ENCODE results near the gene KIF16B. TPM values are rescaled to one million over a fixed set of nuclear protein-coding genes. Genes with fewer than 3 reads are reported as not detected.
A peak's percentile ranks its signal among the peaks of the same experiment; 100 is the strongest.

Gene KIF16B
- total RNA-seq, 1 experiment from 2014 or later, result 12.7 TPM

DNA sequence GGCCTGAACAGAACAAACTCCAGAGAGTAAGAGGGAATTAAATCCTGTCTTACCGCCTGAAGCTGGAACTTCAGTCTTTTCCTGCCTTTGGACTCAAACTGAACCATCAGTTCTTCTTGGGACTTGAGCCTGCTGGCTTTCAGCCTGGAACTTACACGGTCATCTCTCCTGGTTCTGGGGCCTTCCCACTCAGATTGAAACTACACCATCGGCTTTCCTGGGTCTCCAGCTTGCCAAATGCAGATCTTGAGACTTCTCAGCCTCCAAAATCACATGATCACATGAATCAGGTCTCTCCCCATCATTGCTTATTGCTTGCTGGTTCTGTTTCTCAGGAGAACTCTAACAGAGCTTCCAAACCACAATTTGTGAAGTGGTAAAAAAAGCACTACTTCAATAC is 276.3 kb downstream of the KIF16B start:
- no peaks in the 10 kb centered on the region for H3K27me3 ChIP-seq (ENCODE audit: low read length)
- no peak overlapping the region for H3K9ac ChIP-seq (ENCODE audit: low read length)
- BruUV-seq (replicated peaks), result no TSS peak
- H3K79me2 ChIP-seq (ENCODE audit: low read length), result no peaks in the 10 kb centered on the region
- TF ChIP-seq, protein P1, sequence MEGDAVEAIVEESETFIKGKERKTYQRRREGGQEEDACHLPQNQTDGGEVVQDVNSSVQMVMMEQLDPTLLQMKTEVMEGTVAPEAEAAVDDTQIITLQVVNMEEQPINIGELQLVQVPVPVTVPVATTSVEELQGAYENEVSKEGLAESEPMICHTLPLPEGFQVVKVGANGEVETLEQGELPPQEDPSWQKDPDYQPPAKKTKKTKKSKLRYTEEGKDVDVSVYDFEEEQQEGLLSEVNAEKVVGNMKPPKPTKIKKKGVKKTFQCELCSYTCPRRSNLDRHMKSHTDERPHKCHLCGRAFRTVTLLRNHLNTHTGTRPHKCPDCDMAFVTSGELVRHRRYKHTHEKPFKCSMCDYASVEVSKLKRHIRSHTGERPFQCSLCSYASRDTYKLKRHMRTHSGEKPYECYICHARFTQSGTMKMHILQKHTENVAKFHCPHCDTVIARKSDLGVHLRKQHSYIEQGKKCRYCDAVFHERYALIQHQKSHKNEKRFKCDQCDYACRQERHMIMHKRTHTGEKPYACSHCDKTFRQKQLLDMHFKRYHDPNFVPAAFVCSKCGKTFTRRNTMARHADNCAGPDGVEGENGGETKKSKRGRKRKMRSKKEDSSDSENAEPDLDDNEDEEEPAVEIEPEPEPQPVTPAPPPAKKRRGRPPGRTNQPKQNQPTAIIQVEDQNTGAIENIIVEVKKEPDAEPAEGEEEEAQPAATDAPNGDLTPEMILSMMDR (conservative IDR thresholded peaks at IDR 0.05; ENCODE audit: low read depth, low read length), result no peak
- TF ChIP-seq EZH2 (IDR thresholded peaks at IDR 0.05; ENCODE audit: low read length, unreplicated experiment) (no peak), EZH2phosphoT487 (IDR thresholded peaks at IDR 0.05; ENCODE audit: borderline replicate concordance, low read length) (no peak)
- peaks cover 37% of the 10 kb centered on the region for H3K4me1 ChIP-seq (ENCODE audit: insufficient read depth, low read length)
- CTCF ChIA-PET, result no interaction called here
- POLR2A ChIA-PET (ENCODE audit: unreplicated experiment), result no interaction called here
- H3K9me3 ChIP-seq (ENCODE audit: low read length), result no peaks in the 10 kb centered on the region
- no peak for ATAC-seq
- H3F3A ChIP-seq (ENCODE audit: low read length, unreplicated experiment), result no peaks in the 10 kb centered on the region
- H3K4me2 ChIP-seq (ENCODE audit: low read length), result no peak overlapping the region
- no peaks in the 10 kb centered on the region for H4K20me1 ChIP-seq (ENCODE audit: low read length)
- intact Hi-C loops (cut with micrococcal nuclease), result no loop called here
- H3K36me3 ChIP-seq (ENCODE audit: low read depth, low read length), result no peaks in the 10 kb centered on the region
- no peak overlapping the region for H2AFZ ChIP-seq (ENCODE audit: low read length)
- H3K4me3 ChIP-seq (ENCODE audit: low read length), result no peak overlapping the region
- no peaks in the 10 kb centered on the region for H3K9me2 ChIP-seq (replicated peaks; ENCODE audit: low read length)
- no peak for DNase-seq
- no peak overlapping the region for H3K27ac ChIP-seq (ENCODE audit: low read length)

- H4K20me1 ChIP-seq (ENCODE audit: low read length), result no peaks in the 10 kb centered on the region
- no peak overlapping the region for H3K9ac ChIP-seq (ENCODE audit: low read length)
- no peaks in the 10 kb centered on the region for H3F3A ChIP-seq (ENCODE audit: low read length, unreplicated experiment)
- H3K4me2 ChIP-seq (ENCODE audit: low read length), result no peak overlapping the region
- H3K9me2 ChIP-seq (replicated peaks; ENCODE audit: low read length), result no peaks in the 10 kb centered on the region
- intact Hi-C loops (cut with micrococcal nuclease), result no loop called here
- no peaks in the 10 kb centered on the region for H3K9me3 ChIP-seq (ENCODE audit: low read length)
- no peak overlapping the region for H2AFZ ChIP-seq (ENCODE audit: low read length)
- no peak overlapping the region for H3K4me3 ChIP-seq (ENCODE audit: low read length)
- H3K27me3 ChIP-seq (ENCODE audit: low read length), result no peaks in the 10 kb centered on the region
- H3K36me3 ChIP-seq (ENCODE audit: low read depth, low read length), result no peaks in the 10 kb centered on the region
- peaks cover 40% of the 10 kb centered on the region for H3K4me1 ChIP-seq (ENCODE audit: insufficient read depth, low read length)
- no peak for DNase-seq
- no TSS peak for BruUV-seq (replicated peaks)
- TF ChIP-seq, protein P1 (conservative IDR thresholded peaks at IDR 0.05; ENCODE audit: low read depth, low read length), result no peak
- TF ChIP-seq EZH2 (IDR thresholded peaks at IDR 0.05; ENCODE audit: low read length, unreplicated experiment), result no peak
- no peak for TF ChIP-seq EZH2phosphoT487 (IDR thresholded peaks at IDR 0.05; ENCODE audit: borderline replicate concordance, low read length)
- ChIA-PET CTCF (no interaction called here), POLR2A (ENCODE audit: unreplicated experiment) (no interaction called here)
- H3K27ac ChIP-seq (ENCODE audit: low read length), result no peak overlapping the region
- H3K79me2 ChIP-seq (ENCODE audit: low read length), result no peaks in the 10 kb centered on the region
- ATAC-seq, result no peak
These were observed 277.7 kb downstream of the KIF16B start for GRCh38 chr20:16295534-16295933.

DNA sequence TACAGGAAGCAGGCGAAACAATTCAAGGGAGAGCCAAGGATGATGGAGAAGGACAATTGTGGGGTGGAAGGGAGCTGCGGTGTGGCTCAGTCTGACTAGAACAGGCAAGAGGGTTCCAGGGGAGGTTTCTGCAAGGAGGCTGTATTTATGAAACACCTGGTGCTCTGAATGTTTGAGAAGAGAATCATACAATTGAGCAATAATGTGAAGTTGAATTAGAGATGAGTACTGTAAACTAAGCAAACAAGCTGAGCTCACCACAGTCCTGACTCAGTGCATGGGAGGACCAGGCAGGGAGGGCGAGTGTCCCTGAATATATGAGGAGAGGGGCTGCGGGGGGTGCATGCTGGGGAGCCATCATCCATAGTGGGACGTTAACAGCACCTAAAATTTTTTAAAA is 279.7 kb downstream of the KIF16B start:
- no peaks in the 10 kb centered on the region for H3K9me3 ChIP-seq (ENCODE audit: low read length)
- CTCF ChIA-PET, result no interaction called here
- peak; percentile 89 for DNase-seq
- TF ChIP-seq EZH2phosphoT487 (IDR thresholded peaks at IDR 0.05; ENCODE audit: borderline replicate concordance, low read length) (no peak), EZH2 (IDR thresholded peaks at IDR 0.05; ENCODE audit: low read length, unreplicated experiment) (no peak)
- TF ChIP-seq, protein P1 (conservative IDR thresholded peaks at IDR 0.05; ENCODE audit: low read depth, low read length), result no peak
- POLR2A ChIA-PET (ENCODE audit: unreplicated experiment), result no interaction called here
- ATAC-seq, result peak; percentile 94
- H3K79me2 ChIP-seq (ENCODE audit: low read length), result no peaks in the 10 kb centered on the region
- no TSS peak for BruUV-seq (replicated peaks)
- peak overlapping the region; percentile 29 for H3K4me2 ChIP-seq (ENCODE audit: low read length)
- peaks cover 37% of the 10 kb centered on the region for H3K4me1 ChIP-seq (ENCODE audit: insufficient read depth, low read length)
- no peaks in the 10 kb centered on the region for H3K9me2 ChIP-seq (replicated peaks; ENCODE audit: low read length)
- no peak overlapping the region for H3K4me3 ChIP-seq (ENCODE audit: low read length)
- no peaks in the 10 kb centered on the region for H3F3A ChIP-seq (ENCODE audit: low read length, unreplicated experiment)
- no peak overlapping the region for H2AFZ ChIP-seq (ENCODE audit: low read length)
- H3K27me3 ChIP-seq (ENCODE audit: low read length), result no peaks in the 10 kb centered on the region
- H3K27ac ChIP-seq (ENCODE audit: low read length), result peak overlapping the region; percentile 53
- no peaks in the 10 kb centered on the region for H3K36me3 ChIP-seq (ENCODE audit: low read depth, low read length)
- H4K20me1 ChIP-seq (ENCODE audit: low read length), result no peaks in the 10 kb centered on the region
- intact Hi-C loops (cut with micrococcal nuclease), result no loop called here
- no peak overlapping the region for H3K9ac ChIP-seq (ENCODE audit: low read length)

Measured in PC-3 (cell line).